Glomerular visceral epithelial cell (primary cell): ENCODE measurements around the gene PCDHGB5.
"Not testable (repeated sequence)": the region's sequence is repeated elsewhere in the genome, so short reads cannot be mapped to it uniquely, and the experiment has no call there.

ENCODE experiments used
- DNase-seq: peaks from one replicate; pipeline ENCODE4 v3.0.0-alpha.2; 2016; ENCODE audit errors: extremely low spot score

Gene PCDHGB5

DNA sequence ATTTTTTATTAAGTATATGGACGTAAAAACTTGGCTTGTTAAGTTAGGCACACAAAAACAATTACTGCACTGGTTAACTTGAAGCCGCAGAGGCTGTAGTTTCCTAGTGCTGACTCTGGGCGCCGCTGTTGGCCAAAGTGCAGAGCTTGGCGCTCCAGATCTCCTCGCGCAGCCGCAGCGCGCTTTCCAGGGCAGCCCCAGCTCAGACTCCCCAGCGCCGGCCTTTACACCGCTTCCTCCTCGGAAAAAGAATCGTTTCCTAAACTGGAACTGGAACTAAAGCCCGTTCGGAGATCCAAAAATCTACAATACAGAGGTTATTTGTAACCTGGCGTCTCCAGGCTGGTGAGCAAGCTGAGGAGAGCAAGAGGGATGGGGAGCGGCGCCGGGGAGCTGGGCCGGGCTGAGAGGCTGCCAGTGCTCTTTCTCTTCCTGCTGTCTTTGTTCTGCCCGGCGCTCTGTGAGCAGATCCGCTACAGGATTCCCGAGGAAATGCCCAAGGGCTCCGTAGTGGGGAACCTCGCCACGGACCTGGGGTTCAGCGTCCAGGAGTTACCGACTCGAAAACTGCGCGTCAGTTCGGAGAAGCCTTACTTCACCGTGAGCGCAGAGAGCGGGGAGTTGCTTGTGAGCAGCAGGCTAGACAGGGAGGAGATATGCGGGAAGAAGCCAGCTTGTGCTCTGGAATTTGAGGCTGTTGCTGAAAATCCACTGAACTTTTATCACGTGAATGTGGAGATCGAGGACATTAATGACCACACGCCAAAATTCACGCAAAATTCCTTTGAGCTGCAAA, at the start of gene PCDHGB5:
PCDHGB5 (plus strand) TSS at position 192 of the 796 bp plus-strand sequence; CDS start at position 373, 181 bp downstream.
- peak; percentile 61 for DNase-seq

DNA sequence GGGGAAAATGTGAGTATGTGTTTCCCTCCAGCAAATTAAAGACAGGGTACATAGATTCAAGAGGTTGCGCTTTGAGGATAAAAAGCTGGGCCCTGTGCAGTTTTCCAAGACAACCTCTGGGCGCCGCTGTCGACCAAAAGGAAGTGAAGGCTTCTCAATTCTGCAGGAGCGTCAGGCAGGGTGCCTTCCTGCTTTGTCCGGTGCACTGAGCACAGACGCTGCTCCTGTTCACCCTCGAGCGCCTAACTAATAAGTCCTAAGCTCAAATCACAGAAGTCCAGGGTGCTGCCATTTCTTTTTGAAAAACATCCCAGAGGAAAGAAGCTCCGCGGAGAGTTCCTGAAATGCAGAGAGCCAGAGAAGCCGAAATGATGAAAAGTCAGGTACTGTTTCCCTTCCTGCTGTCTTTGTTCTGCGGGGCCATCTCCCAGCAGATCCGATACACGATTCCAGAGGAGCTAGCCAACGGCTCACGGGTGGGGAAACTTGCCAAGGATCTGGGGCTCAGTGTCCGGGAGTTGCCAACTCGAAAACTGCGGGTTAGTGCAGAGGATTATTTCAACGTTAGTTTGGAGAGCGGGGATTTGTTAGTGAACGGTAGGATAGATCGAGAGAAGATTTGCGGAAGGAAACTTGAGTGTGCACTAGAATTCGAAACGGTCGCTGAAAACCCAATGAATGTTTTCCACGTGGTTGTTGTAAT, 47.7 kb upstream of the PCDHGB5 start, which contains the start of gene PCDHGB1:
PCDHGB1 (plus strand) TSS at position 183 of the 703 bp plus-strand sequence; CDS start at position 345, 162 bp downstream.
- DNase-seq = peak; percentile 59

DNA sequence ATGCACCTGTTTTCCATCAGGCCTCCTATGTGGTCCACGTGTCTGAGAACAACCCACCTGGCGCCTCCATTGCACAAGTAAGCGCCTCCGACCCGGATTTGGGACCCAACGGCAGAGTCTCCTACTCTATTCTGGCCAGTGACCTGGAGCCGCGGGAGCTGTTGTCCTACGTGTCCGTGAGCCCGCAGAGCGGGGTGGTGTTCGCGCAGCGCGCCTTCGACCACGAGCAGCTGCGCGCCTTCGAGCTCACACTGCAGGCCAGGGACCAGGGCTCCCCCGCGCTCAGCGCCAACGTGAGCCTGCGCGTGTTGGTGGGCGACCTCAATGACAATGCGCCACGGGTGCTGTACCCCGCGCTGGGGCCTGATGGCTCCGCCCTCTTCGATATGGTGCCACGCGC, 46.2 kb upstream of the PCDHGB5 start:
- no peak for DNase-seq

DNA sequence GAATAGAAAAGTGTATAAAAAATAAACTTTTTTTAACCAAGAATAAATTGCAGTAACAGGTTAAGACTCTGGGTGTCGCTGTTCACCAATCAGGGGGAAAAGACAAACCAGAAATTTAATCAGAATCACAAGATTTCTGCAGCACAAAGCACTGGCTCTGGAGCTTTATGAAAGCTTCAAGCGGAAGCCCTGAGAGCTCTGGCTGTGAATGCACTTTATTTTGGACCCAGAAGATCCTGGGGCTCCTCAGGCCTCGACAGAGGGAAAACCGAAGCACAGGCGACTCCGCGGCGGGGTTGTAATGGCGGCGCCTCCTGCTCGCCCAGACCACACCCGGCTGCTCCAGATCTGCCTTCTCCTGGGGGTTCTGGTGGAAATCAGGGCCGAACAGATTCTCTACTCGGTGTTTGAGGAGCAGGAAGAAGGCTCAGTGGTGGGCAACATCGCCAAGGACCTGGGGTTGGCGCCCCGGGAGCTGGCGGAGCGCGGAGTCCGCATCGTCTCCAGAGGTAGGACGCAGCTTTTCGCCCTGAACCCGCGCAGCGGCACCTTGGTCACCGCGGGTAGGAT, 42.8 kb upstream of the PCDHGB5 start, which contains the start of gene PCDHGA4:
PCDHGA4 (plus strand) TSS at position 122 of the 570 bp plus-strand sequence; CDS start at position 209, 87 bp downstream.
- no peak for DNase-seq

DNA sequence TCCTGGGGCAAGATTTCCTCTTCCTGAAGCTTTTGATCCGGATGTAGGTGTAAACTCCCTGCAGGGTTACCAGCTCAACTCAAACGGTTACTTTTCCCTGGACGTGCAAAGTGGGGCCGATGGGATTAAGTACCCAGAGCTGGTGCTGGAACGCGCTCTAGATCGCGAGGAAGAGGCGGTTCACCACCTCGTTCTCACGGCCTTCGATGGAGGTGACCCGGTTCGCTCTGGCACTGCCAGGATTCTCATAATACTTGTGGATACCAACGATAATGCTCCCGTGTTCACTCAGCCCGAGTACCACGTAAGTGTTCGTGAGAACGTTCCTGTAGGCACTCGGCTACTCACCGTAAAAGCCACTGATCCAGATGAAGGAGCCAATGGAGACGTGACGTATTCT, 42.1 kb upstream of the PCDHGB5 start:
- DNase-seq = no peak

DNA sequence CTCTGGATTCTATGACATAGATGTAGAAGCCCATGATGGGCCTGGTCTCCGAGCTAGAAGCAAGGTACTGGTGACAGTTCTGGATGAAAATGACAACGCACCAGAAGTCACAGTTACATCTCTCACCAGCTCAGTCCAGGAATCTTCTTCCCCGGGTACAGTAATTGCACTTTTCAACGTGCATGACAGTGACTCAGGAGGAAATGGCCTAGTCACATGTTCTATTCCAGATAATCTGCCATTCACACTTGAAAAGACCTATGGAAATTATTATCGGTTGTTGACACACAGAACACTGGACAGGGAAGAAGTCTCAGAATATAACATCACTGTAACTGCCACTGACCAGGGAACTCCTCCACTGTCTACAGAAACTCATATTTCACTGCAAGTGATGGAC, 41.6 kb upstream of the PCDHGB5 start:
- no peak for DNase-seq

DNA sequence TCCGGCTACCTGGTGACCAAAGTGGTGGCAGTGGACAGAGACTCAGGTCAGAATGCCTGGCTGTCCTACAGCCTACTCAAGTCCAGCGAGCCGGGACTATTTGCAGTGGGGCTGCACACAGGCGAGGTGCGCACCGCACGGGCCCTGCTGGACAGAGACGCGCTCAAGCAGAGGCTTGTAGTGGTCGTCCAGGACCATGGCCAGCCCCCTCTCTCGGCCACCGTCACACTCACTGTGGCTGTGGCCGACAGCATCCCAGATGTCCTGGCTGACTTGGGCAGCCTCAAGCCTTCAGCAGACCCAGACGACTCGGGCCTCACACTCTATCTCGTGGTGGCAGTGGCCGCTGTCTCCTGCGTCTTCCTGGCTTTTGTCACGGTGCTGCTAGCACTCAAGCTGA, 40.8 kb upstream of the PCDHGB5 start:
- no peak for DNase-seq

DNA sequence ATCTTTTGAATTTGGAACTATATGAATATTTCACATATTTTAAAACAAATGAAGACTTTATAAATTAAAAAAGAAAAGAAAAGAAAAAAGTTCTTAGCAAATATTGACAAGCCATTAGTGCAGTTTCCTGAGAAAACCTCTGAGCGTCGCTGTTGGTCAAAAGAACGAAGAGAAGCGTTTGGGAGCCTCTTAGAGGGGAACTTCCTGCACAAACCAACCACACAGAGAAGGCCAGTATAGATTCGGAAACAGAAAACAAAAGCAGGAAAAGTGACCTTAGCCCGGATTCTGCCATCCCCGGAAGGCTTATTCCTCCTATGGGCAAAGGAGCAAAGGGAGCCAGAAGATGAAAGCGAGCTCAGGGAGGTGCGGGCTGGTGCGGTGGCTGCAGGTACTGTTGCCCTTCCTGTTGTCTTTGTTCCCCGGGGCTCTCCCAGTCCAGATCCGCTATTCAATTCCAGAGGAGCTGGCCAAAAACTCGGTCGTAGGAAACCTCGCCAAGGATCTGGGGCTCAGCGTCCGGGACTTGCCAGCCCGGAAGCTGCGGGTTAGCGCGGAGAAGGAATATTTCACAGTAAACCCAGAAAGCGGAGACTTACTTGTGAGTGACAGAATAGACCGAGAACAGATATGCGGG, 37.8 kb upstream of the PCDHGB5 start, which contains the start of gene PCDHGB2:
PCDHGB2 (plus strand) TSS at position 205 of the 637 bp plus-strand sequence; CDS start at position 347, 142 bp downstream.
- DNase-seq = no peak

DNA sequence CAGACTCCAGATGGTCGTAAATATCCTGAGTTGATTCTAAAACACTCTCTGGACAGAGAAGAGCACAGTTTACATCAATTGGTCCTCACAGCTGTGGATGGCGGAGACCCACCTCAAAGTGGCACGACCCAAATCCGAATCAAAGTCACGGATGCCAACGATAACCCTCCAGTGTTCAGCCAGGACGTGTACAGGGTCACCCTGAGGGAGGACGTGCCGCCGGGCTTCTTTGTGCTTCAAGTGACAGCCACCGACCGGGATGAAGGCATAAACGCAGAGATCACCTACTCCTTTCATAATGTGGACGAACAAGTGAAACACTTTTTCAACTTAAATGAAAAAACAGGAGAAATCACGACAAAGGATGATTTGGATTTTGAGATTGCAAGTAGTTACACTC, 37.1 kb upstream of the PCDHGB5 start:
- no peak for DNase-seq

DNA sequence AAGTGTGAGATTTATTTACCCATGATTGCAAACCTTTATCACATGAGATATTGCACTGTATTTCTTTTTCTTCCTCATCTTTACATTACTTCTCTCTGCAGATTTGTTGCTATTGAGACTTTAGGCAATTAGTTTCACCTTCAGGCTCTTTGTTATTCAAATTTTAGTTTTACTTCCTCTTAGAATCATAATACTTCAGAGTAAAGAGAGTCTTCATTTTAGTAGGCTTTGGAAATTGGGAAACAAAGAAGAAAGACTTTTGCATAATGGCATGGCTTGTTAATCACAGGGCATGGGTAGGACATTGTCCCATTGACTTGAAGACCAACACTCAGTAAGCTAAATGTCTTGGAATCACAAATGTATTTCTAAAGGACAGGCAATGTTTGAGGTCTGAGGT, 35.0 kb upstream of the PCDHGB5 start:
- no peak for DNase-seq

DNA sequence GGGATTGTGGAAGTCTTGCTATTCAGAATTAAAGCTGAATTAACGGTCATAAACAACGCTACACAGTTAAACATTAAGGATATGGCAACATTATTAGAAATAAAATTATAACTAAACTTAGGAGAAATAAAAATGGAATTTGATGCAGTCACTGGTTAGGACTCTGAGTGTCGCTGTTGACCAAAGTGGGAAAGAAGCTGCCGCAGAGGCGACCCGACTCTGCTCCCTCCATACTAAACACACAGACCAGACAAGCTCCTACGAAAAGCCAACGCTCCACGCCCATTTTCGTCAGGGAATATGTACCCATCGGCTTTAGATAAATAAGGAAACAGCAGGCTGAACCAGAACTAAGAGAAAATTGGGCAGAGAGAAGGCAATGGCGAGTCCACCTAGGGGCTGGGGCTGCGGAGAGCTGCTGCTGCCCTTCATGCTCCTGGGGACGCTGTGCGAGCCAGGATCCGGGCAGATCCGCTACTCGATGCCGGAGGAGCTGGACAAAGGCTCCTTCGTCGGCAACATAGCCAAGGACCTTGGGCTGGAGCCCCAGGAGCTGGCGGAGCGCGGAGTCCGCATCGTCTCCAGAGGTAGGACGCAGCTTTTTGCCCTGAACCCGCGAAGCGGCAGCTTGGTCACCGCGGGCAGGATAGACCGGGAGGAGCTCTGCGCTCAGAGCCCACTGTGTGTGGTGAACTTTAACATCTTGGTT, 33.6 kb upstream of the PCDHGB5 start, which contains the start of gene PCDHGA5:
PCDHGA5 (plus strand) TSS at position 211 of the 709 bp plus-strand sequence; CDS start at position 380, 169 bp downstream.
- DNase-seq = no peak

DNA sequence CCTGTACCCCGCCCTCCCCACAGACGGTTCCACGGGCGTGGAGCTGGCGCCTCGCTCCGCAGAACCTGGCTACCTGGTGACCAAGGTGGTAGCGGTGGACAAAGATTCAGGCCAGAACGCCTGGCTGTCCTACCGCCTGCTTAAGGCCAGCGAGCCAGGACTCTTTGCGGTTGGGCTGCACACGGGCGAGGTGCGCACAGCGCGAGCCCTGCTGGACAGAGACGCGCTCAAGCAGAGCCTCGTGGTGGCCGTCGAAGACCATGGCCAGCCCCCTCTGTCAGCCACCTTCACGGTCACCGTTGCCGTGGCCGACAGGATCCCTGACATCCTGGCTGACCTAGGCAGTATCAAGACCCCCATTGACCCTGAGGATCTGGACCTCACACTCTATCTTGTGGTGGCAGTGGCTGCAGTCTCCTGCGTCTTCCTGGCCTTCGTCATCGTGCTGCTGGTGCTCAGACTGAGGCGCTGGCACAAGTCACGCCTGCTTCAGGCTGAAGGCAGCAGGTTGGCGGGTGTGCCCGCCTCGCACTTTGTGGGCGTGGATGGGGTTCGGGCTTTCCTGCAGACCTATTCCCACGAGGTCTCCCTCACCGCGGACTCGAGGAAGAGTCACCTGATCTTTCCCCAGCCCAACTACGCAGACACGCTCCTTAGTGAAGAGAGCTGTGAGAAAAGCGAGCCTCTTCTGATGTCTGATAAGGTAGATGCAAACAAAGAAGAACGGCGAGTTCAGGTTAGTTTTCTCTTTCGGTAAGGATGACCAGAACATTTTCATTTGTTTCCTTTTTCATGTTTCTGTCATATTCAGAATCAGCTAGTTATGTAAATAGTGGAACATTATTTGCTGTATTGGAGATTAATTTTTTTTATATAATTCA, 31.5 kb upstream of the PCDHGB5 start:
- no peak for DNase-seq

DNA sequence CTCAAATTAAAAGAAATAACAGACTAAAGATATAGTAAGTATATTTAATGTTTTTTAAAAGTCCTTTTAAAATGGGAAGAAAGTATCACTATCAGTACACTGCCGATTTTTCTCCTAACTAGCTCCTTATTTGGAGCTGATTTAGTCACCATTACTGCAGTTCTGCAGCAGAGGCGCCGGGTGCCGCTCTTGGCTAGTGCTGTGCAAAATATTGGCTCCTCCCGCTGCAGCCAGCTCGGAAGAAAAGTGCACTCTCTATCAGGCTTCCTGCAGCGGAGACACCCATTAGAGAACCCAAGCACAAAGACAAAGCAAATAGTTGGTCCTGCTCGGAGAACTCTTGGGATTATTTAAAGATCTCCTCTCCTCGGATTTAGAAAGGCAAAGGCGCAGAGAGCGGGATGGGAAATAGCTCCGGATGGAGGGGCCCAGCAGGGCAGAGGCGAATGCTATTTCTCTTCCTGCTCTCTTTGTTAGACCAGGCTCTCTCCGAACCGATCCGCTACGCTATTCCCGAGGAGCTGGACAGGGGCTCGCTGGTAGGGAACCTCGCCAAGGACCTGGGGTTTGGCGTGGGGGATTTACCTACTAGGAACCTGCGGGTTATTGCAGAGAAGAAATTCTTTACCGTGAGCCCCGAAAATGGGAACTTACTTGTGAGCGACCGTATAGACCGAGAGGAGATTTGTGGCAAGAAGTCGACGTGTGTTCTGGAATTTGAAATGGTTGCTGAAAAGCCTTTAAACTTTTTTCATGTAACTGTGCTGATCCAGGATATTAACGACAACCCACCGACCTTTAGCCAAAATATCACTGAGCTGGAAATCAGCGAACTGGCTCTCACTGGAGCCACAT, 27.5 kb upstream of the PCDHGB5 start, which contains the start of gene PCDHGB3:
PCDHGB3 (plus strand) TSS at position 249 of the 855 bp plus-strand sequence; CDS start at position 402, 153 bp downstream.
- no peak for DNase-seq

DNA sequence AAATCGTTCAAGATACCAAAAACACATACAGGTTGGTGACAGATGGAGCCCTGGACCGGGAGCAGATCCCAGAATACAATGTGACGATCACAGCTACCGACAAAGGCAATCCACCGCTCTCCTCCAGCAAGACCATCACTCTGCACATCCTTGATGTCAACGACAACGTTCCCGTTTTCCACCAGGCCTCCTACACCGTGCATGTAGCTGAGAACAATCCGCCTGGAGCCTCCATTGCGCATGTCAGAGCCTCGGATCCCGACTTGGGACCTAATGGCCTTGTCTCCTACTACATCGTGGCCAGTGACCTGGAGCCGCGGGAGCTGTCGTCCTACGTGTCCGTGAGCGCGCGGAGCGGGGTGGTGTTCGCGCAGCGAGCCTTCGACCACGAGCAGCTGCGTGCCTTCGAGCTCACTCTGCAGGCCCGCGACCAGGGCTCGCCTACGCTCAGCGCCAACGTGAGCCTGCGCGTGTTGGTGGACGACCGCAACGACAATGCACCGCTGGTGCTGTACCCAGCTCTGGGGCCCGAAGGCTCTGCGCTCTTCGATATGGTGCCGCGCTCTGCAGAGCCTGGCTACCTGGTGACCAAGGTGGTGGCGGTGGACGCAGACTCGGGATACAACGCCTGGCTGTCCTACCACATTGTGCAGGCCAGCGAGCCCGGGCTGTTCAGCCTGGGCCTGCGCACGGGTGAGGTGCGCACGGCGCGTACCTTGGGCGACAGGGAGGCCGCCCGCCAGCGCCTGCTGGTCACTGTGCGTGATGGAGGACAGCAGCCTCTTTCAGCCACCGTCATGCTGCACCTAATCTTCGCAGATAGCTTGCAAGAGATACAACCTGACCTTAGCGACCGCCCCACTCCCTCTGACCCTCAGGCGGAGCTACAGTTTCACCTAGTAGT, 25.9 kb upstream of the PCDHGB5 start:
- DNase-seq = no peak

DNA sequence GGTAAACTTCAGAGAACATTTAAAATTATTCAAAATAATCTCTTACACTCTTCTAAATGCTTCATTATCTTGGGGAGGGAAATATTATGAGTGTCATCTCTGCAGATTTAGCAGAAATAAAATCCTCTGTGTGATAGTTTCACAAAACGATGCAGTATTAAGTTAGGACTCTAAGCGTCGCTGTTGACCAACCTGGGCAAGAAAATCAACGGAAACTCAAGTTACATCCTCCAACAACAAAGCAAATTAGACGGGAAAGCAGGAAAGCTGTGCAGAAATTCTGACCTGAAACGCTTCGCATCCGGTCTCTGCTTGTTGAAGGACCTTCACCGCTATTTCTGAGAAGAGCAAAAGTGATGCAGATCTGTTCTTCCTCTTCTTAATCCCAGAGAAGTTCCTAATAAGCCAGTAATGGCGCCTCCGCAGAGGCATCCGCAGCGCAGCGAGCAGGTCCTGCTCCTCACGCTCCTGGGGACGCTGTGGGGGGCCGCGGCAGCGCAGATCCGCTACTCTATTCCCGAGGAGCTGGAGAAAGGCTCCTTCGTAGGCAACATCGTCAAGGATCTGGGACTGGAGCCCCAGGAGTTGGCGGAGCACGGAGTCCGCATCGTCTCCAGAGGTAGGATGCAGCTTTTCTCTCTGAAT, 24.0 kb upstream of the PCDHGB5 start, which contains the start of gene PCDHGA6:
PCDHGA6 (plus strand) TSS at position 219 of the 645 bp plus-strand sequence; CDS start at position 412, 193 bp downstream.
- no peak for DNase-seq

DNA sequence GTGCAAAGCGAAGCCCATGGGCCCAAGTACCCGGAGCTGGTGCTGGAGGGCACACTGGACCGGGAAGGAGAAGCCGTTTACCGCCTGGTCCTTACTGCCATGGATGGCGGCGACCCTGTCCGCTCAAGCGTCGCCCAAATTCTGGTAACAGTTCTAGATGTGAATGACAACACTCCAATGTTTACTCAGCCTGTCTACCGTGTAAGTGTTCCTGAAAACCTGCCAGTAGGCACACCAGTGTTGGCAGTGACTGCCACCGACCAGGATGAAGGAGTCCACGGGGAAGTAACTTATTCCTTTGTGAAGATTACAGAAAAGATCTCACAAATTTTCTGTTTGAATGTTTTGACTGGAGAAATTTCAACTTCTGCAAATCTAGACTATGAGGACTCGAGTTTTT, 23.1 kb upstream of the PCDHGB5 start:
- no peak for DNase-seq

DNA sequence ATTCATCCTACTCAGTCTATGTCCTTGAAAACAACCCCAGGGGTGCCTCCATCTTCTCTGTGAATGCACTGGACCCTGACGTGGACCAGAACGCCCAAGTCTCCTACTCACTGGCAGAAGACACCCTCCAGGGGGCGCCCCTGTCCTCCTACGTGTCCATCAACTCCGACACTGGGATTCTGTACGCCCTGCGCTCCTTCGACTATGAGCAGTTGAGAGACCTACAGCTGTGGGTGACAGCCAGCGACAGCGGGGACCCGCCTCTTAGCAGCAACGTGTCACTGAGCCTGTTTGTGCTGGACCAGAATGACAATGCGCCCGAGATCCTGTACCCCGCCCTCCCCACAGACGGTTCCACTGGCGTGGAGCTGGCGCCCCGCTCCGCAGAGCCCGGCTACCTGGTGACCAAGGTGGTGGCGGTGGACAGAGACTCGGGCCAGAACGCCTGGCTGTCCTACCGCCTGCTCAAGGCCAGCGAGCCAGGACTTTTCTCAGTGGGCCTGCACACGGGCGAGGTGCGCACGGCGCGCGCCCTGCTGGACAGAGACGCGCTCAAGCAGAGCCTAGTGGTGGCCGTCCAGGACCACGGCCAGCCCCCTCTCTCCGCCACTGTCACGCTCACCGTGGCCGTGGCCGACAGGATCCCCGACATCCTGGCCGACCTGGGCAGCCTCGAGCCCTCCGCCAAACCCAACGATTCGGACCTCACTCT, 22.1 kb upstream of the PCDHGB5 start:
- not testable (repeated sequence) for DNase-seq
